HG02571 (cell line): ENCODE results near the gene ZYG11B.
"Not testable (repeated sequence)": the region's sequence is repeated elsewhere in the genome, so short reads cannot be mapped to it uniquely, and the experiment has no call there.

Source experiments
- ATAC-seq: cut with Tn5 transposase; IDR thresholded peaks from one replicate; pipeline ENCODE4 v1.9.1; 2021; ENCODE audit warnings: mild to moderate bottlenecking, moderate library complexity; ENCODE audit not compliant: unreplicated experiment

ZYG11B gene

DNA sequence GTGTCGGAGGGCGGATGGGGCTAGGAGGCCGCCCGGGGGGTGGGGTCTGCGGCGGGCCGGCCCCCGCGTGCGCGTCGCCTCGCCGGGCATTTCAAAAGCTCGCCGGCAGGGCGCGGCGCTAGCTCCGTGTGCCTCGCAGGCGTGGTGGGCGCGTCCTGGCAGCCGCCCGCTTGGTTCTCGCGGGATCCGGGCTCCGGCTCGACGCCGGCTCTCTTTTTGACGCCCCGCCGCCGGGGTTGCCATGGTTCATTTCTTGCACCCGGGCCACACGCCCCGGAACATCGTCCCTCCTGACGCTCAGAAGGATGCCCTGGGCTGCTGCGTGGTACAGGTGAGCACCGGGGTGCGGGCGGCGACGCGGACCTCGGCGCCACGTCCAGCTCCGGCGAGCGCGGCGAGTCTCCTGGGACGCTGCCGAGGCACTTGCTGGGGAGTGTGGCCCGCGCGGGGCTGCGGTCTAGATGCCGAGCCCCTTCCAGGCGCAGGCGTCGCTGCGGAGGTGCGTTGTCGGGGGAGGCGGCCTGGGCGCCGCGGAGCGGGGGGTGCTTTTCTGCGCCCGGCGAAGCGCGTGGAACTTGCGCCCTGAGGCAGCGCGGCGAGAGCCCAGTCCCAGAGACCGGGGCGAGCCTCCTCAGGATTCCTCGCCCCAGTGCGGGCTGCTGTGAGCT, 116.5 kb downstream of the ZYG11B start, which contains the start of gene ZYG11A:
TSS of gene ZYG11A (plus strand) at position 118 of the 668 bp plus-strand sequence. CDS start at position 242, 124 bp downstream.
- ATAC-seq: peak; percentile 82

GRCh38 chr1:52845119-52845518, 118.9 kb downstream of the ZYG11B start:
- not testable (repeated sequence) for ATAC-seq

GRCh38 chr1:52848423-52848822, 122.2 kb downstream of the ZYG11B start:
- no peak for ATAC-seq

- no peak for ATAC-seq
Observed at GRCh38 chr1:52850951-52851350, 124.7 kb downstream of the ZYG11B start.

DNA sequence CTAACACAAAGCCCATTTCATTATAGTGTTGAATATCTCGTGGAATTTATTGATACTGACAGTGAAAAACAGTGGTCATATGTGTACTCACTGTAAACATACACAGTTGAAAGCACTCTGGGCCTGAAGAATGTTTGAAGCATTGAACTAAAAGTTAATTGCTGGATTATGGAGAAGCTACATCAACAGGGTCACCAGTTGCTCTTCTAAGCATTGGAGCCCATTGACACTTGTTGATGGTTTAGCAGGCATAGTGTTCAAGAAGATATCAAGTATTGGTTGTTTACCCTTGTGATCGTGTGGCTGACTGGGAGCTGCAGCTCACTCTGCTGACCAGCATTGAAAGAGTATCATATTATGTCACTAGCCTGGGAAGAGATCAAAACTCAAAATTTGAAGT, 126.6 kb downstream of the ZYG11B start:
- ATAC-seq: no peak

GRCh38 chr1:52855584-52855983, 129.3 kb downstream of the ZYG11B start:
- no peak for ATAC-seq

DNA sequence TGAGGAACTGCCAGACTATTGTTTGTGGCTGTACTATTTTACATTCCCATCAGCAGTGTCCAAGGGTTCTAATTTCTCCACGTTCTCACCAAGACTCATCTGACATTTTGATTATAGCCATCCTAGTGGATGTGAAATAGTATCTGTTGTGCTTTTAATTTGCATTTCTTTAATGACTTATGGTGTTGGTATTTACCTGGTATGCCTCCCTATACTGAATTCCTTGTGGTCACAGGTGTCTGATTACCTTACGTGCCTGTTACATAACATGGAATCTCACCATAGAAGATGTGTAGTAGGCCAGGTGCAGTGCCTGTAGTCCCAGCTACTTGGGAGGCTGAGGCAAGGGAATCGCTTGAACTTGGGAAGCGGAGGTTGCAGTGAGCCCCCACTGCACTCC, 129.8 kb downstream of the ZYG11B start:
- ATAC-seq: no peak

GRCh38 chr1:52857443-52857842, 131.2 kb downstream of the ZYG11B start:
- no peak for ATAC-seq

- ATAC-seq: no peak
Observed at GRCh38 chr1:52862666-52863458, 136.6 kb downstream of the ZYG11B start.

GRCh38 chr1:52867087-52867863, 141.0 kb downstream of the ZYG11B start:
- ATAC-seq: peak; percentile 96

DNA sequence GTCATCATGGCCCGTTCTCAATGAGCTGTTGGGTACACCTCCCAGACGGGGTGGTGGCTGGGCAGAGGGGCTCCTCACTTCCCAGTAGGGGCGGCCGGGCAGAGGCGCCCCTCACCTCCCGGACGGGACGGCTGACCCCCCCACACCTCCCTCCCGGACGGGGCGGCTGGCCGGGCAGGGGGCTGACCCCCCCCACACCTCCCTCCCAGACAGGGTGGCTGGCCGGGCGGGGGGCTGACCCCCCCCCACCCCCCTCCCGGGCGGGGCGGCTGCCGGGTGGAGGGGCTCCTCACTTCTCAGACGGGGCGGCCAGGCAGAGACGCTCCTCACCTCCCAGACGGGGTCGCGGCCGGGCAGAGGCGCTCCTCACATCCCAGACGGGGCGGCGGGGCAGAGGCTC, 143.5 kb downstream of the ZYG11B start:
- ATAC-seq: not testable (repeated sequence)

DNA sequence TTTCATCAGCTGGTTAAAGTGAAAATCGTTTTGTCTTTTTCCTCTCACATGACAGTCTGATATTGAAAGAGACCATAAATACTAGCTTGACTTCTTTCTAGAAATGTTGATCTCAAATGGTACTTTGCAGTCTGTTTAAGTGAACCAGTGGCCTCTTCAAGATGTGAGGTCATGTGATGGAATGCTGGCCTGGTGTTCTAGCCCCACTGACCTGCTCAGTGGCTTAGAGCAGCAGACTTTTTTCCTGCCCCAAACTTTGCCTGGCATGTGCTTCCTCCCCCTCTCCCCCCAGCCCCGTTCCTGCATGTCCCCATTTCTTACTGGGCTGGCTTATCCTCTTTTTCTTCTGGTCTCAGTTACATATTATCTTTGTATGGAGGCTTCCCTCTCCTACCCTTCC, 150.6 kb downstream of the ZYG11B start:
- ATAC-seq: no peak
